ENCODE measurements around the gene TMA16.

- TF ChIP-seq CTCF (IDR thresholded peaks at IDR 0.05) = no peak
- TF ChIP-seq POLR2A (IDR thresholded peaks at IDR 0.05) = no peak
These were observed 46.0 kb downstream of the TMA16 start for GRCh38 chr4:163540448-163540847.
